GM20000 (cell line): Measurements from ENCODE around the gene AP3B1.

Source experiments
- DNase-seq: peaks from one replicate; pipeline ENCODE4 v3.0.0; 2012; ENCODE audit warnings: low spot score
- TF ChIP-seq, protein P1 (sequence below): IDR thresholded peaks from 2 replicates; pipeline ENCODE4 v1.5.1; 2012; ENCODE audit warnings: mild to moderate bottlenecking, control low read depth; ENCODE audit errors: extremely low read depth, missing control alignments

The AP3B1 gene

DNA sequence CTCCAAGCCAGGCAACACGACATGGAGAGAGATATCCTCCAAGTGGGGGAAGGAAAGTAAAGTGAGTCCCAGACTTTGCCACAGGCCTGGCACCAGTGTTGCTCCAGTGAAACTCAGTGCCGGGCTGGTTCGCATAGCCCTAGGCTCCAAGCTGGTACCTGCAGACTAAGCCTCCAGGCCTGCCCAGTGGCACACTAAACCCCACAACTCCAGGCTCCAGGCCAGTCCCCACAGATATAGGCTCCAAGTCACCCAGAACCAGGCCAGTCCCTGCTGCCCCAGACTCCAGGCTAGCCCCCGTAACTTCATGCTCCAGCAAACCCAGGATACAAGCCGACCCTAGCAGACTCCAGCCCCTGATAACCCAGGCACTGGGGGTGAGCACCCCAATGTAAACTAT, 23.0 kb upstream of the AP3B1 start:
- no peak for DNase-seq
- TF ChIP-seq, protein P1, sequence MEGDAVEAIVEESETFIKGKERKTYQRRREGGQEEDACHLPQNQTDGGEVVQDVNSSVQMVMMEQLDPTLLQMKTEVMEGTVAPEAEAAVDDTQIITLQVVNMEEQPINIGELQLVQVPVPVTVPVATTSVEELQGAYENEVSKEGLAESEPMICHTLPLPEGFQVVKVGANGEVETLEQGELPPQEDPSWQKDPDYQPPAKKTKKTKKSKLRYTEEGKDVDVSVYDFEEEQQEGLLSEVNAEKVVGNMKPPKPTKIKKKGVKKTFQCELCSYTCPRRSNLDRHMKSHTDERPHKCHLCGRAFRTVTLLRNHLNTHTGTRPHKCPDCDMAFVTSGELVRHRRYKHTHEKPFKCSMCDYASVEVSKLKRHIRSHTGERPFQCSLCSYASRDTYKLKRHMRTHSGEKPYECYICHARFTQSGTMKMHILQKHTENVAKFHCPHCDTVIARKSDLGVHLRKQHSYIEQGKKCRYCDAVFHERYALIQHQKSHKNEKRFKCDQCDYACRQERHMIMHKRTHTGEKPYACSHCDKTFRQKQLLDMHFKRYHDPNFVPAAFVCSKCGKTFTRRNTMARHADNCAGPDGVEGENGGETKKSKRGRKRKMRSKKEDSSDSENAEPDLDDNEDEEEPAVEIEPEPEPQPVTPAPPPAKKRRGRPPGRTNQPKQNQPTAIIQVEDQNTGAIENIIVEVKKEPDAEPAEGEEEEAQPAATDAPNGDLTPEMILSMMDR, result no peak

- TF ChIP-seq, protein P1, result no peak
- DNase-seq, result no peak
These were observed 14.2 kb upstream of the AP3B1 start for GRCh38 chr5:78308703-78309102.

GRCh38 chr5:78300464-78301045, 6.1 kb upstream of the AP3B1 start:
- DNase-seq, result no peak
- TF ChIP-seq, protein P1, result peak; percentile 8

DNA sequence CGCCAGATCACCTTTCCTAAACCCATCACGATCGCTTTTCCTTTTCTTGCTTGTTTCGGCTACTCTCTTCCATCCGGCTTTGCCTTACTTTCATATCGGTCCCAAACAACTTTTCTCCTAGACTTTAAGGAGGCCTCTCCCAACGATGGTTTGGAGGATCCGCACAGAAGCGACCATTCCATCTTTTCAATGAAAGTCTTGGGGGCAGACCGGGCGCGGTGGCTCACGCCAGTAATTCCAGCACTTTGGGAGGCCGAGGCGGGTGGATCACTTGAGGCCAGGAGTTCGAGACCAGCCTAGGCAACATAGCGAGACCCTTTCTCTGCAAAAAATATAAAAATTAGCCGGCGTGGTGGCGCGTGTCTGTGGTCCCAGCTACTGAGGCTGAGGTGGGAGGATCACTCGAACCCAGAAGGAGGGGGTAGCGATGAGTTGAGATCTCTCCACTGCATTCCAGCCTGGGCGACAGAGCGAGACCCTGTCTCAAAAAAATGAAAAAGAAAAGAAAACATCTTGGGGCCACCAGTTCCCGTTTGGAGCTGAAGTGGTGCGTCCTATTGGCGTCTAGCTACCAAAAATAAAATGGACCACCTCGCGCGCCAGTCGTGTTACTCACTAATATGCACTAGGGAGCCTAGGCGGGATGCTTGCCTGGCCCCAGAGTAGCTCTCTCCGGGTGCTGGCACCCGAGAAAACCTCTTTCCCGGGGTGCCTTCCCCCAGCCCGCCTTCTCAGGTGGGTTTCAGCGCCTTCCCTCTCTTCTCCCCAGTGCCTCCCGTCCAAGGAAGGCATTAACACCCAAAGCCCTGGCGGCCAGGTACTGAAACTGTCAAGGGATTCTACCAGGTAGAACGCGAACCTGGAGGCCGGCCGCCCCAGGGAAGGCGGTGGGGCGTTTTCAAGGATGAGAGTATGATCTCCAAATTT, 800 bp upstream of the AP3B1 start:
- peak; percentile 34 for DNase-seq
- TF ChIP-seq, protein P1, result peak; percentile 12

DNA sequence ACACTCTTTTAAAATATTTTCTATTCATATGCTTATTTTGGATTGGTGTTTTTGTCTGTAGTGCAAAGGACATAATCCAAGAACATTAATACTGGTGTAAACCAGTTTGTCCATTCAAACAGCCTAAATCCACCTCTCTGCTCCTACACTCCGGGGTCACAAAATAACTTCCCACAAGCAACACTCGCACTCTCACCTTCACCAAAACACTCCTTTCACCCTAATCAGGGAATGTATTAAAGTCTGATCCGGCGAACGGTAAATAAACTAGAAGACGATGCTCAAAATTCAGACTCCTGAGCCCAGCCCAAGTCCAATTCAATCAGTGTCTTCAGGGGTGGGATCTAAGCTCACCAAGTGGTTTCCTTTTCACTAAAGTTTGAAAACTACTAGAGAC, 649 bp downstream of the AP3B1 start:
- TF ChIP-seq, protein P1, result no peak
- no peak for DNase-seq

GRCh38 chr5:78291687-78292086, 2.8 kb downstream of the AP3B1 start:
- TF ChIP-seq, protein P1, result no peak
- no peak for DNase-seq

GRCh38 chr5:78289911-78290310, 4.6 kb downstream of the AP3B1 start:
- TF ChIP-seq, protein P1, result no peak
- no peak for DNase-seq
